HepG2 (cell line): ENCODE results near the gene HOXB6.

Experiments used
- CTCF ChIP-seq: sonication (generic); formaldehyde crosslinking; IDR thresholded peaks from 2 replicates; pipeline ENCODE4 v1.5.0; 2020; ENCODE audit warnings: mild to moderate bottlenecking, missing genetic modification reagents, moderate library complexity
- EZH2 ChIP-seq: conservative IDR thresholded peaks from 2 replicates; pipeline ENCODE4 v1.6.1; 2012; ENCODE audit warnings: mild to moderate bottlenecking, low read depth, low read length, moderate library complexity
- GATAD2A ChIP-seq: IDR thresholded peaks from 2 replicates; pipeline ENCODE4 v1.6.1; 2016
- MAFK ChIP-seq, 2 experiments: IDR thresholded peaks in 1 of 2; conservative IDR thresholded peaks in 1 of 2; 2 replicates each; pipeline ENCODE4 v1.6.1; 2011; ENCODE audit warnings: improper control_type of control experiment in 2 of 2, low read length in 2 of 2
- POLR2A ChIP-seq, 2 experiments: IDR thresholded peaks; 2 replicates each; pipeline ENCODE4 v1.6.1; 2011; ENCODE audit warnings: low read depth in 2 of 2, low read length in 2 of 2, mild to moderate bottlenecking in 1 of 2, moderate library complexity in 1 of 2; ENCODE audit not compliant: insufficient read depth in 1 of 2
- REST ChIP-seq, 2 experiments: IDR thresholded peaks; 2 replicates each; pipeline ENCODE4 v1.6.1; 2011 to 2012; ENCODE audit warnings: low read length in 2 of 2, borderline replicate concordance in 1 of 2, low read depth in 1 of 2, mild to moderate bottlenecking in 1 of 2, moderate library complexity in 1 of 2
- ZBTB40 ChIP-seq, 2 experiments: fragments of 450-650 bp in 1 of 2; sonication (generic) in 1 of 2; formaldehyde crosslinking in 1 of 2; IDR thresholded peaks; 2 replicates each; pipeline versions ENCODE4 v1.6.1 to v1.8.0; 2016 to 2022; ENCODE audit warnings: antibody characterized with exemption in 1 of 2, mild to moderate bottlenecking in 1 of 2, missing genetic modification reagents in 1 of 2
- ZNF160 ChIP-seq: sonication (generic); formaldehyde crosslinking; IDR thresholded peaks from 2 replicates; pipeline ENCODE4 v1.8.0; 2022; ENCODE audit warnings: mild to moderate bottlenecking, inconsistent platforms, missing genetic modification reagents
- ZSCAN21 ChIP-seq: sonication (generic); formaldehyde crosslinking; IDR thresholded peaks from 2 replicates; pipeline ENCODE4 v1.8.0; 2022; ENCODE audit warnings: mild to moderate bottlenecking, missing genetic modification reagents, moderate library complexity, borderline replicate concordance

GRCh38 chr17:48644159-48644558 lies 39.4 kb upstream of the HOXB6 start:
- TF ChIP-seq GATAD2A (CRISPR knock-in tag) (no peak), POLR2A (IDR thresholded peaks at IDR 0.05; ENCODE audit: insufficient read depth in 1 of 2, low read depth in 2 of 2, low read length in 2 of 2) (no peak), MAFK (conservative IDR thresholded peaks at IDR 0.05 in 1 of 2, IDR thresholded peaks at IDR 0.05 in 1 of 2; ENCODE audit: low read length in 2 of 2) (no peak), ZSCAN21 (CRISPR knock-in tag) (no peak), CTCF (CRISPR knock-in tag) (no peak), ZBTB40 (IDR thresholded peaks at IDR 0.05) (no peak), ZBTB40 (CRISPR knock-in tag; IDR thresholded peaks at IDR 0.05) (no peak), REST (IDR thresholded peaks at IDR 0.05; ENCODE audit: borderline replicate concordance in 1 of 2, low read depth in 1 of 2, low read length in 2 of 2) (no peak), ZNF160 (CRISPR knock-in tag) (no peak), EZH2 (no peak)
